CD4-positive, alpha-beta T cell treated with Interferon alpha-2 for 1 hour (primary cell): ENCODE measurements around the gene CHMP6.
"Not testable (repeated sequence)": the region's sequence is repeated elsewhere in the genome, so short reads cannot be mapped to it uniquely, and the experiment has no call there.

ENCODE experiments used
- DNase-seq, 2 donors: peaks; one replicate each; pipeline ENCODE4 v3.0.0-alpha.2; 2020 to 2022

The CHMP6 gene

DNA sequence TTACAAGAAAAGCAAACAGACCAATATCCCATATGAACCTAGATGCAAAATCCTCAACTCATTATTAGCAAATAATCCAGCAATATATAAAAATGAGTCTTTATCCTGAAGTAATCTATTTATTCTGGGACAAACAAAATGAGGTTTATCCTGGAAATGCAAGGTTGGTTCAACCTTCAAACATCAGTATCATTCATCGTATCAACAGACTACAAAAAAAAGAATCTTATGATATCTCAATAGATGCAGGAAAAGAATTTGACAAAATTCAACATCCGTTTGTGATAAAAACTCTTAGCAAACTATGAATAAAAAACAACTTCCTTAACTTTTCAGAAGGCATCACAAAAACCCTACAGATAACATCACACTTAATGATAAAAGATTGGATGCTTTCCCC, 24.9 kb downstream of the CHMP6 start:
- no peak for DNase-seq

DNA sequence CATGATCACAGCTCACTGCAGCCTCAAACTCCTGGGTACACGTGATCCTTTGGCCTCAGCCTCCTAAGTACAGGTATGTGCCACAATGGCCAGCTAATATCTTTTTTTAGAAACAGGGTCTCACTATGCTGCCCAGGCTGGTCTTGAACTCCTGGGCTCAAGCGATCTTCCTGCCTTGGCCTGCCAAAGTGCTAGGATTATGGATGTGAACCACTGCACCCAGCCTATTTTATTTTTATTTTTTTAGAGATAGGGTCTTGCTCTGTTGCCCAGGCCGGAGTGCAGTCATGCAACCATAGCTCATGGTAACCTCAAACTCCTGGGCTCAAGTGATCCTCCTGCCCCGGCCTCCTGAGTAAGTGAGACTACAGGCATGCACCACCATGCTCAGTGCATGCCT, 25.7 kb downstream of the CHMP6 start:
- DNase-seq: not testable (repeated sequence)

DNA sequence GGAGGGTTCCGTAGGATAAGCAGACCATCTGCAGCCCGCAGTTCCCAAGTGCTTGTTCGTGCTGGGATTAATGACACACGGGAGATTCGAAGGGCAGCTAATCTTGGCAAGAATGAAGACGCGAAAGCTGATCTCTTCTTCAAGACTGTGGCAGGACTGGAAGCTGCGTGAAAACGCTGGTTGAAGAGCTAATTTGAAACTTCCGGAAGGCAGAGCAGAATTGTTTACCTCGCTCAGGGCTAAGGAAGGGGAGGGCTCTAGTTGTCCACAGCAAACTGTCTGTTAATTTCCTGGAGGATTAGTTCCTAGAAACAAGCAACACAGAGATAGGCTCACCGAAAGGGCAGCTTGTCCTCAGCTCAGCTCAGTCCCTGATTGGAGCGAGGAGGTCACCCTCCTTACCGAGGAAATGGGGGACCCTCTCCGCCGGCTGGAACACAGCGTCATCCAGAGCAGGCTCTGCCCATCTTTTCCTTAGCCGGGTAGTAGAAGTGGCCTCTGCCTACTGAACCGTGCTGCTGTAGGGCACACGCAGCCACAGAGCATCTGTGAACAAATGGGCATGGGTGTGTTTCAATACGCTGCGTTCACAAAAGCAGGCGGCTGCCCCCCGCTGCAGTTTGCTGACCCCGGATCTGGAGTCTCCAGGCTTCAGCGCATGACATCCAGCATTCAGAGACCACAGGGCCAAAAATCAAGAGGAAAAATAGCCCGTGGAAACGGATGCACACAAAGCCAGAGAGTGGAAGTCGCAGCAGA, 26.6 kb downstream of the CHMP6 start:
- peak; percentile 39 to 59 for DNase-seq

DNA sequence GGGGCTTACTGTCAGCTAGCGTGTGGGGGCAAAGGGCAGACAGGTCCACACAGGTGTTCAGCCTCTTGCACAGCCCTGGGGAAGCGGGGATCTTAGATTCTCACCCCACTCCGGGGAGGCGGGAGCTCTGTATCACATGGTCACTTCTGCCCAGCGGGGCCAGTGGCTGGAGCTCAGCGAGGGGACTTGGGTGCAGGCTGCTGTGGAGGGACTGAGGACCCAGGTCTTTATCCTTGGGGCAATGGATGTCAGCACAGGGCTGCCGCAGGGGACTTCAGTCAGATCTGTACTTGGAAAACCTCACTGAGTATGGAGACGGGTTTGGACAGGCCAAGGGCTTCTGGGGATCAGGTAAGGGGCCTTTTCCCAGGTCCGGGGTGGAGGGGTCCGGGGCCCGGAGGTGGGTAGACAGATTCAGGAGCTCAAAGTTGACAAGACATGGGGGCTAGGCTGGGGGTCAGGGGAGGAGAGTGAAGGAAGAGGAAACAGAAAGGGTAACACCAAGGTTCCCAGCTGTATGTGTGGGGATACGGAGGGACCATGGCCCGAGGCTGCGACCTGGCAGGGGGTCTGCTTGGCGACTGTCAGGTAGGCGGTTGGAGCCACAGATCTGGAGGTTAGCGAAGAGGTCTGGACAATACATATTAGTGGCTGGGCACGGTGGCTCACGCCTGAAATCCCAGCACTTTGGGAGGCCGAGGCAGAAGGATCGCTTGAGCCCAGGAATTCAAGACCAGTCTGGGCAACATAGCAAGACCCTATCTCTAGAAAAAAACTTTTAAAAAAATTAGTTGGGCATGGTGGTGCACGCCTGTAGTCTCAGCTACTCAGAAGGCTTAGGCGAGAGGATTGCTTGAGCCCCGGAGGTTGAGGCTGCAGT, 28.2 kb downstream of the CHMP6 start:
- DNase-seq: no peak

DNA sequence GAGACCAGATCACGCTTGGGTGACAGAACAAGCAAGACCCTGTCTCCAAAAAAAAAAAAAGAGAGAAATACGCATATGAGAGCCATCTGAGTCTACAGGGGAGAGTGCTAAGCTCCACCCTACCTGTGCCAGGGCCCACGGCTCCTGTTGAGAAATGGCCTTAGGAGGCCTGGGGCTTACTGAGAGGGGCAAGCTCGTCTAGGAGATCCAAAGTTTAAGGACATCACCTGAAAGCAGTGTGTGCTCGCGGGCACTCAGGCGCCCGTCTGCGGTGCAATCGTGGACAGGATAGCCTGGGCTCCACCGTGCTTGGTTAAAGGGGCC, 28.8 kb downstream of the CHMP6 start:
- DNase-seq: no peak

DNA sequence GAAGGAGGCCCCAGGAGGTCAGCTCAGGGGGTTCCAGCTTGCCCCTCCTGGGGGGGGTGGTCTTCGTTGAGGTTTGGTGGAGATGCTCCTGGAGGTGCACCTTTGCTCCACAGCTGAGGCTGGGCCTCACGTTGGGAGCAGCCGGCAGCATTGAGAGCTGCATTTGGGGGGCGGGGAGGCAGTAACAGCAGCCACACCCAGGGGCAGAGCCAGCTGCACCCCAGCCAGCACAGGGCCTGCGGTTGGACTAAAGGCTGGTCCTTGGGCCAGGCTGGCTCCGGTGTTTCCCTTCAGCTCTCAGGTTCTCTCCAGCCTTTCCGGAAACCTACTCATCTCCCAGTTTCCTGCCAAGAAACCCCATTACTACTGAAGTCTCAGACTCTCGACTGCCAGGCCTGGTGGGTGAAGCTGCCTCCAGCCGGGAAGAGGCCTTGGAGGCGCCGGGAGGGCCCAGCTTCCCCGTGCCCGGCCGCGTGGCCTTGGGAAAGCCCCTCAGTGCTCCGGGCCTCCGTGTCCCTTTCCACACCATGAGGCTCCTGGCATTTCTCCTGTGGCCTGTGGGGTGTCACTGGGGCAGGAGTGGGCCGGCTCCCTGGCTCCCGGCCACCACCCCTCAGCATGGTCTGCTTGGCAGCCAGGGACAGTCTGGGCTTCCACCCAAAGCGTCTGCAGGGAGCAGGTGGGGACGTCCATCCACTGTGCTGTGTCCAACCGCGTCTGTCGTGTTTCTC, 29.3 kb downstream of the CHMP6 start:
- DNase-seq: no peak

DNA sequence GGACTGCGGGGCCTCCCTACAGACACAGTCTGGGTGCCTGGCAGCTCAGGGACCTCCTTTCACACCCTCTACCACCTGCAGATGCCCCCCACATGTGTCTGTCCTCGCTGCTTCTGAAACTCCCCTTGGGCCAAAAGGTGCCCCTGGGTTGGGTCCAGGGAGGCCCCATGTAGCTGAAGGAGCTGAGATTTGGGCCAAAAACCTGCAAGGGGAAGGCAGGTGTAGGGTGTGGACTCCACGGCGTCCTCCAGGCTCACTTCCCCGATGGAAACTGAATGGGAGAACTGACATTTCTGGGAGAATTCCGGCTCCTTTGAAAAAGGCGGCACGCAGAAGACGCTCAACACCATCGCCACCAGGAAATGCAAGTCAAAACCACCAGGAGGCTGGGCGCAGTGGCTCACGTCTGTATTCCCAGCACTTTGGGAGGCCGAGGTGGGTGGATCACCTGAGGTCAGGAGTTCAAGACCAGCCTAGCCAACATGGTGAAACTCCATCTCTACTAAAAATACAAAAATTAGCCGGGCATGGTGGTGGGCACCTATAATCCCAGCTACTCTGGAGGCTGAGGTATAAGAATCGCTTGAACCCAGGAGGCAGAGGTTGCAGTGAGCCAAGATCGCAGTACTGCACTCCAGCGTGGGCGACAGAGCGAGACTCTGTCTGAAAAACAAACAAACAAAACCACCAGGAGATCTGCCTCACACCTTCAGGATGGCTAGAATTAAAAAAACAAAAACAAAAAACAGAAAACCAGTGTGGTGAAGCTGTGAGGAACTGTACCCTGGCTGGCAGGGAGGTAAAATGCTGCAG, 30.1 kb downstream of the CHMP6 start:
- DNase-seq: no peak

DNA sequence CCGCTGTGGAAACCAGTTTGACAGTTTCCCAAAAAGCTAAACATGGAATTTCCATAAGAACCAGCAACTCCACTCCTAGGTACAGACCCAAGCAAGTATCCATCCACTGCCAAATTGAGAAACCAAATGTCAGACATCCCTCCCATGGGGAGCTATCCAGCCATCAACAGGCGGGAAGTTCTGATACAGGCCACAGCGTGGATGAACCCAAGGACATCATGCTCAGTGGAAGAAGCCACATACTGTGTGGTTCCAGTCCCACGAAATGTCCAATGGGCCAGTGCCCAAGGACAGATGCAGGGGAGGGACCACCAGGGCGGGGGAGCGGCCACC, 30.7 kb downstream of the CHMP6 start:
- no peak for DNase-seq

DNA sequence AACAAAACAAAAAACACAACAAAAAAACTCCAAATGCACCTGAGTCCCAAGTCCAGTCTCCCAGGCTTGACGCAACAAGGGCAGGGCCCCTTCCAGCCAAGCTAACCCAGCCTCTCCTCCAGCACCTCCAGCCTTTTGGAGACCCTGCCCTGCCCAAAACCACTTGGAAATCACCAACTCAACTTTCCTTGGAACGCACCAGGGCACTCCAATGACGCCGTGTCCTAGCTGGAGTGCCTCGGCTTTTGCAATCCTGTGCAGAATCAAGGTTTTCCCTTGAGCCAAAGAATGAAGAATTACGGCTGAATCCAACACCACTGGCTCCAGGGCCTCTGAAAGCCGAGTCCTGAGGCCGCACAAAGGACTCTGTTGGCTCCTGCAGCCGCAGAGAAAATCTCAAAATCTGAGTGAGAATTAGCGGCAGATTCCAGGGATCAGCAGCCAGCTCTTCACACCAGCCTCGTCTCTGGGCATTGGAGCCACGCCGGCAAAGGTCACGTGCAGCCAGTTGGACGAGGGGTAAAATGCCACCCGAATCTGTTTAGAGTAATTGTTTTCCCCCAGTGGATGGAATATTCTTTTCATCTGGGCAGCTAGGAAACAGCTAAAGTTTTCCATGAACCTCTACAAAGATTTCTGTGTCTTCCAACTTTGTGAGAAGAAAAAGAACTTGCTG, 33.6 kb downstream of the CHMP6 start:
- no peak for DNase-seq

DNA sequence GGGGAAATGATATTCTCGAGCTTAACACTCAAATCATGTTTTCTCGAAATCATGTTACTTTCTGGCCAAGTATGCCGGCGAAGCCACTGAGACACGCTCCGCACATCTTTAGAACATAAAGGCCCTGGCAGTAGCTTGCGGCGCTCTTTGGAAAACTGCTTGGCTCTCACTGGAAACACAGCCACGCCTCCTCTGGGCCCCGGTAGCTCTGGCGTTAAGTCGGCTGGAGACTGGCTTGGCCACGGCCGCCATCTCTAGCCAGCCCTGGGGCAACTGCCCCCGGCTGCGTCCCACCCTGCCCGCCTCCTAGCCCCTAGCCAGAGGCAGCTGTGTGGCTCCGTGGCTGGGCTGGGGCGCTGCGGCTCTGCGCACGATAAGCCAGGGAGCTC, 34.1 kb downstream of the CHMP6 start:
- no peak for DNase-seq

DNA sequence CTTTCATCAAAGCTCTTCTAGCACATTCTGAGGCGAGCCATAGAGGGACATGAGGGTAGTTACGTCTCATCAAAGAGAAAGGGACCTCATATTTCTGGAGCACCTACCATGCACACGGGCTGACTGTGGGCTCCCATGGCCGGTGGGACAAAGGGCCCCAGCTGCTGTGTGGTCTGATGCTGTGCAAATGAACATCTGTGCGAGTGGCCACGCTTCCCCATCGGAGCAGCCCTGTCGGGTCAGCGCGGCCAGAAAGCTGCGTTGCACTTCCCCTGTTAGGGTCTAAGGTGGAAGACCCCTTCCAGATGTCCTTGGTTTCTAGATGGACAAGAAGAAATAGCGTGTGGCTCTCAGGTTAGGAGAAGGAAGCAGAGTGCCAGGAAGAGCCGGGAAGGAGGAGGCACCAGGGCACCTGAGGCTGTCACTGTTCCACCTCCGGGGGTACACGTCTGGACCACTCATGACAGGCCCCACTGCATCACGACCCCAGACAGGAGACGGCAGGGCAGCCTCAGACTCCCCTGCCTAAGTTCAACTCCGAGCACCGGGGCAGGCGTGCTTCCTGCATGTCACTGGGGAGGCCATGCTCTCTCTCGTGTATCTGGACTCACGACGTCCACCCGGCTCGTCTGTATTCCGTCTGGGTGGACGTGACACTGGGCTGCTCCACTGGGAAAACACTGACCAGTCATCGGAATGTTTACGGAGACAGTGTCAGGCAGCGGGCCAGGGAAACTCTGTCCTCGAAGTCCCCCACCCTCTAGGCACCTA, 34.8 kb downstream of the CHMP6 start:
- DNase-seq: no peak

DNA sequence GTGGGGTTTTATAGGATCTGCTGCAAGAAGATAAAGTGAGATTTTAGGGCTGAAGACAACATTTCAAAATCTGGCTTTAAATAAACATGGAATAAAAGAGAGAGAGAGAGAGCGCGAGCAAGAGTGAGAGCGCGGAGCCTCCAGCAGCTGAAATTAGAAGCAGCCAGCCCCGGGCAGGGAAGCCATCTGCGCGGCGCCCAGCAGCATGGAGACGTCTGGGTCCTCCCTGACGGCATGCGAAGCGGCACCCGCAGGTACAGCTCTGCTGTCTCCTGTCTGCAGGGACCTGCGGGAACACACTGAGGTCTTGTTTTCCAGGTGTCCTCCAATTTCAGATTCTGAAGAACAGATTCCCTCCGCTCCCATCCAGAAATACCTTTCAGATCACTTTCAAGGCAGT, 35.4 kb downstream of the CHMP6 start:
- no peak for DNase-seq

DNA sequence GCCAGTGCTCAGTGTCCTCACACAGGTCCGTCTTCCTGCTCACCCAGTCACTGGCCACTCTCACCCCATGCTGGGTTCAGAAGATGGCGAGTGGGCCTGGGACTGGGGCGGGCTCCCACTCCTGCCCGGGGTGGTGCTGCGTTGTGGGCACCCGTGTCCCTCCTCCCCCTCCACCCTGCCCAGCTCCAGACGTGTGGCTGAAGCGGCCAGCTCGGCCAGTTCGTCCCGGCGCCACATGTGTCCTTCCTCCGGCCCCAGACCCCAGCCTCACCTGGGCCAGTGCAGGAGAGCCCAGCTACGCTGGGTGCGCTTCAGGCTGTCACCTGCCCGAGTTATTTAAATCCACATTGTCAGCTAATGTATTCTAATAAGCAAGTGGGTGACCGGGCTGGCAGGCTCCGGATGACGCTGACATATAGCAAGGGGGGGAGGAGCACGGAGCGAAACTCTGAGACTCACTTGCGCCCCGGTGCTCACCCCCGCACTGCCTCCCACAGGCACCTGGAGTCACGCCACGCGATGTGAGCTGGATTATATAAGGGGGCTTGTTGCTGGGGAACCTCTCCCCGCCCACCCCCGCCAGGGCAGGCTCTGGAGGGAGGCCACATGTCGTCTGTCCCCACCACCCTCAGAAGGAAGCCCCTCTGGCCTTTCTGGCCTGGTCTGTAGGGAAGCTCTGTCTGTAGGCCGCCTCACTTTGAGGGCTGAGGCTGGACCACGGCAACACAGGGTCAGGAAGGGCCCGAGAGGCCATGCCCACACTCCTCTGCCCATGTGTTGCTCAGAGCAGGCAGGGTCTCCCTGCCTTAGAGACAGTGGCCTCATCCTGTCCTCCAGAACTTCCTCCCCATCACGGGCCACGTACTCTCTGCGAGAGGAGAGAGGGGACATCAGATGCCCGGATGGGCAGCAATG, 36.2 kb downstream of the CHMP6 start:
- DNase-seq: no peak

DNA sequence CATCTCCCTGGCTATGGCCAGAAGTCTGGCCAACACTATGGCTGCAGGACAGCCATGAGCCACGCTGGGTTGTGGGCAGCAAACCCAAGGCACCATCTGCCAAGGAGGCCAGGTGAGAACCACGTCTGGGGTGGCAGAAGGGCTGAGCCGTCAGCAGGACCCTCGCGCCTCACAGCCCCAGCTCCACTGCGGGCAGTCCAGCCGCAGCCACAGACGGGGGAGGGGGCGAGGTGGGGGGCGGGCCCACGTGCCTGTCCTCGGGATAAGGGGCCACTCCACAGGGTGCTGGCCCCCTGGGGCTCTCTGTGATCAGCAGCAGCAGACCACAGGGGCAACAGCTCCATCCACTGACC, 36.8 kb downstream of the CHMP6 start:
- no peak for DNase-seq

DNA sequence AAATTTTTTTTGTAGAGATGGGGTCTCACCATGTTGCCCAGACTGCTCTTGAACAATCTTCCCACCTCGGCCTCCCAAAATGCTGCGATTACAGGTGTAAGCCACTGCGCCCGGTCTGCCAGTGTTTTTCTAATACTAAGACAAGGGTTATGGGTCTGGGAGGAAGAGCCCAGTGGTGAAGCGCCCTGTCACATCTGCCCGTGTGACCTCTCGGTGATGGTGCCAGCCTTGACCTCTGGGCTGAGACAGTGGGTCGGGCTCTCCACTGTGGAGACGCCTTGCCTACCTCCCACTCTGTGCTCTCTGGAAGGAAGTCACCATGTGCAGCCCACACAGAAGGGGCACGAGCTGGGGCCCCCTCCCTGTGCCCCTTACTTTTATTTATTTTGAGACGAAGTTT, 38.2 kb downstream of the CHMP6 start:
- DNase-seq: no peak

DNA sequence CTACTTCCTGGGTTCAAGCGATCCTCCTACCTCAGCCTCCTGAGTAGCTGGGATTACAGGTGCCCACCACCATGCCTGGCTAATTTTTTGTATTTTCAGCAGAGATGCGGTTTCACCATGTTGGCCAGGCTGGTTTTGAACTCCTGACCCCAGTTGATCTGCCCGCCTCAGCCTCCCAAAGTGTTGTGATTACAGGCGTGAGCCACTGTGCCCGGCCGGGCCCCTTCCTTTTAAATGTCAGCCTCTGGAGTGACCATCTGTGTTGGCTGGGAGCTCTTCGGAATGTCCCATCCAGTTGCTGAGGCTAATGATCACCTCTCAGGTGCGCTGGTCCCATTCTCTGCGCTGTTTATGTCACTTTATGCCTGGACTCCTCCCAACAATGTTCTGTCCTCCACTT, 38.7 kb downstream of the CHMP6 start:
- DNase-seq: not testable (repeated sequence)

DNA sequence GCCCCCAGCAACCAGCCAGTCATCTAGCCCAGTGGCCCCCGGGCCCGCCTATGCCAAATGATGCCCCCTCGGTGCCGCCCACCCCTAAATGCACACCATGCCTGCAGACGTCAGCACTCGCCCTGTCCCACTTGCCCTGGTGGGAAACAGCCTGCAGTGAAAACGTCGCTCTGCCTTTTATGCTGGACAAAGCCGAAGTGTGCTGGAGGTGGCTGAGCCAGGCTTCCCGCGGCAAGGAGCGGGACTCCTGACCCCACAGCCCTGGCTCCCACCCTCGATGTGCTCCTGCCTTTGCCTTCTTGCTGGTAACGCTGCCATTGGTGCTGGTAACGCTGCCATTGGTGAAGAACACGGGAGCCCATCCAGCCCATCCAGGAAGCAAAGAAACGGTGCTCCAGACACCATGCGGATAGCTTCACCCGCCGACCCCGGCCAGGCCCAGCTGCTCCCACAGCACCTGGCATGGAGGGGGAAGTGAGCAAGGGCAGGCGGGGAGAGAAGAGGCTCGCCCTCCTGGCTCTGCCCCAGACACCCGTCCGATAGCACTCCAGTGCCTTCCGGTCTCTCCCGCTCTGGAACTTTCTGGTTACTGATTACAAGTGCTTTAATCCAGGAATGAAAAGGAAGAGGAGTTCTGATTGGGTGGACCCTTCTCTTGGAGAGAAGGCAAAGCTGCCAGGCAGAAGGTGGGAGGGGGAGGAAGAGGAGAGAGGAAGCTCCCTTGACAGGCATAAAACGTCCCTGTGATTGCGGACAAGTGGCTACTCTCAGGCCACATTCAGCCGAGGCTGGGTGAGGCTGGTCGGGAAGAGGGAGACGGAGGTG, 39.3 kb downstream of the CHMP6 start:
- DNase-seq: no peak

DNA sequence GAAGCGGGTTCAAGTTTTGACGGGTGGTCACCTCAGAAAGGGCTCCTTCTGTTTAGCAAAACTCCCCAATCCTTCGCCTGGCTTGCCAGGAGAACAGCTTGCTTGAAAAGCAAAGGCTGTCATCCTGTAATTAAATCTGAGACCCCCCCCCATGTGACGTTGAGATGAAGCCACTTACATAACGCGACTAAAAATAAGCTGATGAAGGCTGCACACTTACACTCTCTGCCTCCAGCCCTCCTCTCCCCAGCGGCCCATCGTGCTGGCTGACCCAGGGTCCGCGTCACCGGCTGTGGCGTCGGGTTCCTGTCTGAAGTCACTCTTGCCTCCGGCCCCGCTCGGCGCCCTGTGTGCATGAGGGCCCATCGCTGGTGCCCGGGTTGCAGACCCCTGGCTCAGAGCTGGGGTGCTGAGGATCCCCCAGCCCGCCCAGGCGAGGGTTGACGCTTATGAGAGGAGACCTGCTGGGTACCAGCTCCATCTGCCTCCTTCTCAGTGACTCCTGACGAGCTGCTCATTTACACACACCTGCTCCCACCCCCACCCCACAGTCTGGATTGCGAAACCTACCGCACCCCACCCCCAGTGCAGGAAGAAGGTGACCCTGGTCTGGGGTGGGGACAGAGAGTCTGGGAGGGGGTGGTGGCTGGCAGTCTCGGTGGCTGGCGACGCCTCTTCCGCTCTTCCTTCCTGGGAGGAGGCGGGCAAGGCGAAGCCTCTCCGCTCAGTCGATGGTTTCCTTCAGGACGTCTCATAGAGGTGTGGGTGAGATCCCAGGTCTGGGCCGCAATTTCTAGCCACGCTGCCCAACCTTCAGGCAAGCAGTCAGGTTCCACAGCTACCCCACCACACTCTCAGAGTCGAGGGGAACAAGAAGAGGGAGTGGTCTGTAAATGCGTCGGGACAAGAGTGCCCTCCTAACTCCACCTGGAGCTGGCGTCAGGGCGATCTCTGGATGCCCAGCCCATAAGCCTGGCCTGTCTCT, 40.2 kb downstream of the CHMP6 start:
- DNase-seq: no peak
